Lung (tissue), 12 donors: Measurements from ENCODE around the gene RO60. TPM values are rescaled to one million over a fixed set of nuclear protein-coding genes. Genes with fewer than 3 reads are reported as not detected.

Experiments used
- ATAC-seq: fragments of 200-7000 bp; cut with Tn5 transposase; one replicate; pipeline ENCODE4 v1.9.1; 2020; ENCODE audit warnings: moderate number of reproducible peaks; ENCODE audit not compliant: insufficient read depth, low FRiP score
- DNase-seq, 3 donors: peaks; one replicate each; pipeline ENCODE4 v3.0.0-alpha.2; 2013 to 2017
- H3K27ac ChIP-seq, 2 donors: one replicate each; pipeline ENCODE4 v1.5.1; 2013; ENCODE audit warnings: mild to moderate bottlenecking in 2 of 2, moderate library complexity in 2 of 2, control low read depth in 1 of 2, inconsistent platforms in 1 of 2, low read depth in 1 of 2, low read length in 1 of 2
- H3K27me3 ChIP-seq, 3 donors: one replicate each; pipeline ENCODE4 v1.5.1; 2013; ENCODE audit warnings: low read length in 2 of 3; ENCODE audit not compliant: control insufficient read depth in 3 of 3, insufficient read depth in 3 of 3
- H3K36me3 ChIP-seq, 4 donors: one replicate each; pipeline ENCODE4 v1.5.1; 2013; ENCODE audit warnings: low read length in 4 of 4, mild to moderate bottlenecking in 1 of 4, moderate library complexity in 1 of 4; ENCODE audit not compliant: control insufficient read depth in 4 of 4, insufficient read depth in 4 of 4
- H3K4me1 ChIP-seq, 5 donors: one replicate each; pipeline ENCODE4 v1.5.1; 2013; ENCODE audit warnings: low read length in 5 of 5, mild to moderate bottlenecking in 2 of 5, moderate library complexity in 1 of 5; ENCODE audit not compliant: control insufficient read depth in 5 of 5, insufficient read depth in 5 of 5
- H3K4me3 ChIP-seq: one replicate; pipeline ENCODE4 v1.5.1; 2013; ENCODE audit warnings: mild to moderate bottlenecking, control low read depth, moderate library complexity
- H3K9ac ChIP-seq, 2 donors: one replicate each; pipeline ENCODE4 v1.5.1; 2013; ENCODE audit warnings: low read length in 2 of 2, control low read depth in 1 of 2; ENCODE audit not compliant: insufficient read depth in 1 of 2
- H3K9me3 ChIP-seq, 4 donors: one replicate each; pipeline ENCODE4 v1.5.1; 2013; ENCODE audit warnings: low read length in 3 of 4, mild to moderate bottlenecking in 1 of 4, moderate library complexity in 1 of 4; ENCODE audit not compliant: control insufficient read depth in 4 of 4, insufficient read depth in 3 of 4
- CTCF ChIP-seq: IDR thresholded peaks from 2 replicates; pipeline ENCODE4 v1.5.1; 2012; ENCODE audit warnings: mild to moderate bottlenecking; ENCODE audit errors: control extremely low read depth, extremely low read depth
- WGBS, 2 donors: extraction: QIAGEN DNeasy Blood & Tissue Kit; methylation state at CpG; one replicate each; pipeline ENCODE4 v1.1.7; 2013; 5-methylcytosine and 5-hydroxymethylcytosine counted together
- polyA plus RNA-seq, 2 donors: library from polyadenylated mRNA; stranded (reverse); fragments of 200-250 nt; gene quantifications; one replicate each; pipeline ENCODE4 v1.2.1, GENCODE V29; 2013
- total RNA-seq, 2 donors: library from RNA; depleted of rRNA in 1 of 2; stranded (reverse); fragments of >200 nt in 1 of 2; gene quantifications; one replicate each; pipeline ENCODE4 v1.2.1, GENCODE V29; 2014 to 2021
- donor health status: control.
- donor health status: control.
- donor health status: Bipolar disorder and iron deficiency.
- donor health status: healthy.
- donor health status: DM: yes; HTN: yes; CAD: no.

RO60 gene
- total and polyA plus RNA-seq, 4 donors, result 6.3 to 147 (median 30.5) TPM

DNA sequence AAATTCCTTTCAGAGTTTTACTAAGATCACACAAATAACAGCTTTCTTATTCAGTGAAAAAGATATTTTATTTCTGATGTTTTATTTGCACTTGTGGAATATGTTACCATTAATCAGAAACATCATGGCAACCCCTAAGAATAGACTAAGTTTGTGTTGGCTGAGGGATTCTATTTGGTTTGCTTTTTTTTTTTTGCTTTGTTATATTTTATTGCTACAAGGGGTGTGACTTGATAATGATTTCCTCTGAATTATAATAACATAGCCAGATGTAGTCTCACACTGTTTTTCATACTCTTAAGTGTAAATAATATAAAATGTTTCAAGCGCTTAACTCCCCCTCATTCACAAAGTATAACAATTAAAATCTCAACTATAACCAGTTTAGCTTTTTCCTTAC lies 25.9 kb downstream of the RO60 start:
- H3K4me3 ChIP-seq, result no peak overlapping the region
- H3K9ac ChIP-seq, result no peak overlapping the region
- H3K4me1 ChIP-seq, result no peaks in the 10 kb centered on the region
- no peak for TF ChIP-seq CTCF
- 79 to 88% methylated on average over 1 of the region's 1 CpG for WGBS, 2 donors
- peaks cover 8 to 34% (median 20%) of the 10 kb centered on the region in 4 donors for H3K36me3 ChIP-seq
- no peak for DNase-seq
- no peak for ATAC-seq
- no peaks in the 10 kb centered on the region for H3K9me3 ChIP-seq
- no peak overlapping the region for H3K27ac ChIP-seq
- no peaks in the 10 kb centered on the region for H3K27me3 ChIP-seq

GRCh38 chr1:193086342-193086741 lies 26.9 kb downstream of the RO60 start:
- Histone ChIP-seq H3K9me3 (no peaks in the 10 kb centered on the region), H3K27ac (no peak overlapping the region), H3K27me3 (no peaks in the 10 kb centered on the region), H3K9ac (no peak overlapping the region), H3K4me3 (no peak overlapping the region), H3K36me3 (peaks cover 8 to 32% (median 20%) of the 10 kb centered on the region in 4 donors), H3K4me1 (no peaks in the 10 kb centered on the region)
- ATAC-seq, result no peak
- no peak for TF ChIP-seq CTCF
- no peak for DNase-seq
- 93 to 95% methylated on average over 3 of the region's 3 CpGs for WGBS, 2 donors

- H3K27me3 ChIP-seq, result no peaks in the 10 kb centered on the region
- H3K9ac ChIP-seq, result no peak overlapping the region
- H3K4me3 ChIP-seq, result no peak overlapping the region
- no peak for TF ChIP-seq CTCF
- 57 to 83% methylated on average over 3 of the region's 3 CpGs for WGBS, 2 donors
- H3K9me3 ChIP-seq, result no peaks in the 10 kb centered on the region
- ATAC-seq (no peak), DNase-seq (no peak)
- H3K27ac ChIP-seq, result no peak overlapping the region
- H3K4me1 ChIP-seq, result no peaks in the 10 kb centered on the region
- peaks cover 6 to 22% (median 12%) of the 10 kb centered on the region in 4 donors for H3K36me3 ChIP-seq
Measured at GRCh38 chr1:193087893-193088292, 28.5 kb downstream of the RO60 start.

DNA sequence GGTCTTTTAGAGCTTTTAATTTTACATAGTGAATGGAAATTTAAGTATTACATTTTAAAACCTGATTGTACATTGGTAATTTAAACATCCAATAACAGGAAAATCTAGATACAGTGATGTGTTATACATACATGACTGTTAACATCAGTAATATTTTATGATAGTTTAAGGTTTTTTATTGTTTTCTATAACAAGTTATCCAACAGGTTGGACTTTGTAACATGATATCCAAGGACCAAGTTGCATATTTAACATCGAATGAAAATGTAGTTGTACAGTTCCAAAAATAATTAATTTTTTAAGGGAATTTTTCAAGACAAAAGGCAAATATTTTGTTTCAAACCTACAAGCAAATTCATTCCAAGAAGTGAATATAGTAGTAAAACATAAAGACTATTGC lies 31.5 kb downstream of the RO60 start:
- no peaks in the 10 kb centered on the region for H3K4me1 ChIP-seq
- H3K4me3 ChIP-seq, result no peak overlapping the region
- no peak overlapping the region for H3K9ac ChIP-seq
- H3K36me3 ChIP-seq, result peaks cover 4 to 13% (median 7%) of the 10 kb centered on the region in 4 donors
- H3K9me3 ChIP-seq, result no peaks in the 10 kb centered on the region
- WGBS, 2 donors, result 77 to 84% methylated on average over 1 of the region's 1 CpG
- ATAC-seq (no peak), DNase-seq (no peak)
- TF ChIP-seq CTCF, result no peak
- no peak overlapping the region for H3K27ac ChIP-seq
- no peaks in the 10 kb centered on the region for H3K27me3 ChIP-seq
